ENCODE data around the gene APLP1. TPM values are rescaled to one million over a fixed set of nuclear protein-coding genes. Genes with fewer than 3 reads are reported as not detected.
"Not testable (repeated sequence)": the region's sequence is repeated elsewhere in the genome, so short reads cannot be mapped to it uniquely, and the experiment has no call there.

The APLP1 gene
- total and polyA plus RNA-seq, 2 donors (not counting 3 experiments of a cell fraction or from before 2014, with no cell fraction given), result 6.2 to 13.0 TPM

DNA sequence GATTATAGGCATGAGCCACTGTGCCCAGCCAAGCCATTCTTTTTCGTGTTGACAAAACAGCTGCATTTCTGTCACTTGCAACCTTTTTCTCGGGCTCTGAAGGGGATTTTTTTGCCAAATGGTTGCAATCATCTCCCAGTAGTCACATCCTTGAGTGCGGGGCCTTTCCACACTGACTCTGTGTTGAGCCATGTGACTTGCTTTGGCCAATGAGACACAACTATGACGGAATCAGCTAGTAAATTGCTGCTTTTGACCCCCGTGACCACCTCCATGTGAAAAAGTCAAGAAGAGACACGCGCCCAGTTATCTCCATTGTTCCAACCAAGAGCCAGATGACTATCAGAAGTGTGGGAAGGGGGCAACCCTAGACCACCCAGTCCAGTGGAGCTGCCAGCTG is 34.4 kb upstream of the APLP1 start:
- TF ChIP-seq, protein P1, sequence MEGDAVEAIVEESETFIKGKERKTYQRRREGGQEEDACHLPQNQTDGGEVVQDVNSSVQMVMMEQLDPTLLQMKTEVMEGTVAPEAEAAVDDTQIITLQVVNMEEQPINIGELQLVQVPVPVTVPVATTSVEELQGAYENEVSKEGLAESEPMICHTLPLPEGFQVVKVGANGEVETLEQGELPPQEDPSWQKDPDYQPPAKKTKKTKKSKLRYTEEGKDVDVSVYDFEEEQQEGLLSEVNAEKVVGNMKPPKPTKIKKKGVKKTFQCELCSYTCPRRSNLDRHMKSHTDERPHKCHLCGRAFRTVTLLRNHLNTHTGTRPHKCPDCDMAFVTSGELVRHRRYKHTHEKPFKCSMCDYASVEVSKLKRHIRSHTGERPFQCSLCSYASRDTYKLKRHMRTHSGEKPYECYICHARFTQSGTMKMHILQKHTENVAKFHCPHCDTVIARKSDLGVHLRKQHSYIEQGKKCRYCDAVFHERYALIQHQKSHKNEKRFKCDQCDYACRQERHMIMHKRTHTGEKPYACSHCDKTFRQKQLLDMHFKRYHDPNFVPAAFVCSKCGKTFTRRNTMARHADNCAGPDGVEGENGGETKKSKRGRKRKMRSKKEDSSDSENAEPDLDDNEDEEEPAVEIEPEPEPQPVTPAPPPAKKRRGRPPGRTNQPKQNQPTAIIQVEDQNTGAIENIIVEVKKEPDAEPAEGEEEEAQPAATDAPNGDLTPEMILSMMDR (IDR thresholded peaks at IDR 0.05; ENCODE audit: extremely low read depth in 1 of 2, insufficient read depth in 1 of 2, low read depth in 1 of 2, low read length in 2 of 2), result no peak
- TF ChIP-seq, protein P2, sequence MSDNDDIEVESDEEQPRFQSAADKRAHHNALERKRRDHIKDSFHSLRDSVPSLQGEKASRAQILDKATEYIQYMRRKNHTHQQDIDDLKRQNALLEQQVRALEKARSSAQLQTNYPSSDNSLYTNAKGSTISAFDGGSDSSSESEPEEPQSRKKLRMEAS (IDR thresholded peaks at IDR 0.05; ENCODE audit: insufficient read depth, insufficient read length), result no peak
- TF ChIP-seq FOS (IDR thresholded peaks at IDR 0.05; ENCODE audit: borderline replicate concordance, insufficient read depth, low read length), result no peak
- TF ChIP-seq POLR2A (IDR thresholded peaks at IDR 0.05; ENCODE audit: low read depth, low read length), result no peak
- TF ChIP-seq MYC (IDR thresholded peaks at IDR 0.05; ENCODE audit: low read depth, low read length), result no peak
- no peak for TF ChIP-seq JUN (IDR thresholded peaks at IDR 0.05; ENCODE audit: borderline replicate concordance, insufficient read depth, insufficient read length, low read depth)
- H3K9me3 ChIP-seq (replicated peaks; ENCODE audit: control insufficient read depth, insufficient read depth, low read length), result no peaks in the 10 kb centered on the region
- H2AFZ ChIP-seq (ENCODE audit: low read depth, low read length), result no peak overlapping the region
- no peaks in the 10 kb centered on the region for H3K79me2 ChIP-seq (ENCODE audit: control insufficient read depth, insufficient read depth, low read length)
- ChIA-PET CTCF (no interaction called here), POLR2A (no interaction called here)
- H3K27me3 ChIP-seq (ENCODE audit: control insufficient read depth in 2 of 2, insufficient read depth in 2 of 2, low read length in 2 of 2), result no peaks in the 10 kb centered on the region
- intact Hi-C loops (cut with micrococcal nuclease), result no loop called here
- H3K27ac ChIP-seq (ENCODE audit: insufficient read depth, low read depth, low read length), result no peak overlapping the region
- no peak overlapping the region for H3K4me3 ChIP-seq (replicated peaks in 1 of 3; ENCODE audit: insufficient read depth in 1 of 3, low read depth in 1 of 3, low read length in 3 of 3)
- H4K20me1 ChIP-seq (replicated peaks; ENCODE audit: control insufficient read depth, extremely low read depth, insufficient read depth, low read length), result no peaks in the 10 kb centered on the region
- no peak overlapping the region for H3K9ac ChIP-seq (replicated peaks; ENCODE audit: extremely low read depth, insufficient read depth, low read length)
- dilution Hi-C loops (cut with MboI; ENCODE audit: extremely low pct_ligation_motif_present, low sequenced_read_pairs), result no loop called here
- H3K4me2 ChIP-seq (ENCODE audit: insufficient read depth, low read length), result no peak overlapping the region
- DNase-seq (ENCODE audit: low read depth, low spot score), result no peak
- no peaks in the 10 kb centered on the region for H3K4me1 ChIP-seq (ENCODE audit: control insufficient read depth, extremely low read depth, insufficient read depth, low read length)
- no peak for FAIRE-seq
- no peaks in the 10 kb centered on the region for H3K36me3 ChIP-seq (ENCODE audit: control insufficient read depth in 2 of 2, extremely low read depth in 1 of 2, insufficient read depth in 2 of 2, low read length in 2 of 2)
- no peaks in the 10 kb centered on the region for H3K9me1 ChIP-seq (replicated peaks; ENCODE audit: control insufficient read depth, extremely low read depth, insufficient read depth, low read length)
- BruUV-seq (replicated peaks), result no TSS peak

DNA sequence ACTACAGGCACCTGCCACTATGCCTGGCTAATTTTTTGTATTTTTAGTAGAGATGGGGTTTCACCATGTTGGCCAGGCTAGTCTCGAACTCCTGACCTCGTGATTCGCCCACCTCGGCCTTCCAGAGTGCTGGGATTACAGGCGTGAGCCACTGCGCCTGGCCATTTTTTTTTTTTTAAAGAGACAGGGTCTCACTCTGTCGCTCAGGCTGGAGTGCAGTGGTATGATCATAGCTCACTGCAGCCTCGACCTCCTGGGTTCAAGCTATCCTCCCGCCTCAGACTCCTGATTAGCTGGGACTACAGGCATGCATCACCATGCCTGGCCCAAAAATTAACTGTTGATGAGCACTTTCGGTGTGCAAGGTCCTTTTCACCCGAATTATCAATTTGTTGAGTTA is 32.3 kb upstream of the APLP1 start:
- H3K4me3 ChIP-seq (replicated peaks in 1 of 3; ENCODE audit: insufficient read depth in 1 of 3, low read depth in 1 of 3, low read length in 3 of 3); H2AFZ ChIP-seq (ENCODE audit: low read depth, low read length); H3K9ac ChIP-seq (replicated peaks; ENCODE audit: extremely low read depth, insufficient read depth, low read length); H3K4me2 ChIP-seq (ENCODE audit: insufficient read depth, low read length); H4K20me1 ChIP-seq (replicated peaks; ENCODE audit: control insufficient read depth, extremely low read depth, insufficient read depth, low read length); H3K36me3 ChIP-seq (ENCODE audit: control insufficient read depth in 2 of 2, extremely low read depth in 1 of 2, insufficient read depth in 2 of 2, low read length in 2 of 2); FAIRE-seq; dilution Hi-C loops (cut with MboI; ENCODE audit: extremely low pct_ligation_motif_present, low sequenced_read_pairs); H3K9me1 ChIP-seq (replicated peaks; ENCODE audit: control insufficient read depth, extremely low read depth, insufficient read depth, low read length); BruUV-seq (replicated peaks); intact Hi-C loops (cut with micrococcal nuclease); H3K27me3 ChIP-seq (ENCODE audit: control insufficient read depth in 2 of 2, insufficient read depth in 2 of 2, low read length in 2 of 2); POLR2A ChIA-PET; H3K9me3 ChIP-seq (replicated peaks; ENCODE audit: control insufficient read depth, insufficient read depth, low read length); H3K4me1 ChIP-seq (ENCODE audit: control insufficient read depth, extremely low read depth, insufficient read depth, low read length); CTCF ChIA-PET; H3K27ac ChIP-seq (ENCODE audit: insufficient read depth, low read depth, low read length); H3K79me2 ChIP-seq (ENCODE audit: control insufficient read depth, insufficient read depth, low read length); DNase-seq (ENCODE audit: low read depth, low spot score): not testable (repeated sequence)
